HG03139 (cell line): ENCODE measurements around the gene ARHGAP24.
A peak's percentile ranks its signal among the peaks of the same experiment; 100 is the strongest.

Experiments
- ATAC-seq: cut with Tn5 transposase; IDR thresholded peaks from one replicate; pipeline ENCODE4 v1.9.1; 2021; ENCODE audit not compliant: unreplicated experiment

The ARHGAP24 gene

DNA sequence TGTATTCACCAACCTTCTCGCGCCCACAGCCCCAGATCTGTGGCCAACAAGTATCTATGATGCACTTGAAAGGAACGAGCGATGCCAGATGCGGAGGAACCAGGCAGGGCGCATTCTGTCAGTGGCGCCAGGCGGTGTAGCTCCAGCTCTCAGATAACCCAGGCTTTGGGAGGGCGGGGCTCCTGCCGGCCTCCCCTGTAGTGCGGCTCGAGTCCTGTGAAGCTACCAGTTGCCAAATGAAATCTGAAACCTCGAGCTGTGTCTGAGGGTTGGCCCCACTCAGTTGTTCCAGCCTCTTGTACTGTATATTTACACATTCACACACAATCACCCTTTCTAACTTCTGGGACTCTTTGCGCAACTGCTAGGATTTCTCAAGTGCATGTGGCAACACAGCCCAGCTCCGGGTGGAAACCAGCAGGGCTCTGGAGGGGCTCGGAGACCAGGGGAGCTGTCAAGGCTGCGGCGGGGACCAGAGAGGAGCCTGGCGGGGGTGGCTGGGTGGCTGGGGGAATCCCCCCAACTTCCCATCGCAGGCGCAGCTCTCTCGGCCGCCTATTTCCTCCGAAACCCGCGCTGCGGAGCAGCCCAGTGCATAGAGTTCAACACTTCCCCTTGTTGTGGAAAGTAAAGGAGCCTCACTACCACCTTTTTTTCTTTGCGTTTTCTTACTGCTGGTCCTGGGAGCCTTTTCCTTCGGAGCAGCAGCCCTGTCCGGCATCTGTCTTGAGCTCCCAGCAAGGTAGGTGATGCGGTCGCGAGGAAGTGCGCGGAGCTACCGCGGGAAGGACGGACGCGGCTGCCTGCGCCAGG lies at the start of gene ARHGAP24:
Gene ARHGAP24 (plus strand): TSS at position 333 of the 813 bp plus-strand sequence.
- ATAC-seq, result peak; percentile 91

DNA sequence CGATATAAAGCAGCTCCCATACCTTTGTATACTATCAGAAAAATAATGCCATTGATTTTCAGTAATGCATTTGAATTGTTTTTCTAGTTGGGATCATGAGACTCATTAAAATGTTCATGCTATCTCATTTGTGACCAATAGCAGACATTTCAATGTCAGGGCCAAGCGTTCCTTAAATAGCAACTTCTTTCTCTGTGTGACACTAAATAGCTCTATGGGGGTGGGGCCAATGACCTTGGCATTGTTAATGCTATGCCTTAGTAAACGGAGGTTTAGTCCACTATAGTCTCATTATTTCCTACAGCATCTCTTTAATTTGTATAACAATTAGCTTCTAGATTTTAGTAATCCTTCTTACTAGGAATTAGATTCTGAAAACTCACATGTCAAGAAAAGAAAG lies 48.6 kb upstream of the ARHGAP24 start:
- no peak for ATAC-seq

GRCh38 chr4:85427123-85427522 lies 47.8 kb upstream of the ARHGAP24 start:
- ATAC-seq, result no peak

DNA sequence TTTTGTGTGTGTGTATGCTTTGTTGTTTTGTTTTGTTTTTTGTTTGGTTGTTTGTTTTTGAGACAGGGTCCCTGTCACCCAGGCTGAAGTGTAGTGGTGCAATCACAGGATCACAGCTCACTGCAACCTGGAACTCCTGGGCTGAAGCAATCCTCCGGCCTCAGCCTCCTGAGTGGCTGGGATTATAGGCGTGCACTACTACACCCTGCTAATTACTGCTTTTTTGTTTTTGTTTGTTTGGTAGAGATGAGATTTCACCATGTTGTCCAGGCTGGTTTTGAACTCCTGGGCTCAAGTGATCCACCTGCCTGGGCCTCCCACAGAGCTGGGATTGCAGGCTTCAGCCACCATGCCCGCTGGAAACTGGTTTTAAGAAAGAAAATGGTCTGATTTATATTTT lies 44.7 kb upstream of the ARHGAP24 start:
- no peak for ATAC-seq

- ATAC-seq, result no peak
Observed at GRCh38 chr4:85430697-85431096, 44.3 kb upstream of the ARHGAP24 start.

DNA sequence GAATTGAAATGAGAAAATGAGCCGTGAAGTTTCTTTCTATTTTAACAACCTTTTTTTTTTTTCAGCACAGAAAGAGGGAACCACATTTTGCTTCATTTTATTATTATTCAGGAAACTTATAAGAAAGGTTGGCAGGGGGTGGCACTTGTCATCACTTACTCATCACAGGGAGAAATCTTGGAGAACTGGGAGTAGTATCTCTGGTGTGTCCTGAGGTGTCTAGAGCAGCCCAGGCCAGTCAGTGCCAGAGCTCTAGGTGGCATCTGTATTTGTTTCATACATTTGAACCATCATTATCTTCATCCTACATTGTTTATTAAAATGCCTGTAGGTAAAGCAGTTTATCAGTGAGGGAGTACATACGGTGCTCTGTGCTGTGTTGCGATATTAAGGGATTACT lies 43.8 kb upstream of the ARHGAP24 start:
- no peak for ATAC-seq

DNA sequence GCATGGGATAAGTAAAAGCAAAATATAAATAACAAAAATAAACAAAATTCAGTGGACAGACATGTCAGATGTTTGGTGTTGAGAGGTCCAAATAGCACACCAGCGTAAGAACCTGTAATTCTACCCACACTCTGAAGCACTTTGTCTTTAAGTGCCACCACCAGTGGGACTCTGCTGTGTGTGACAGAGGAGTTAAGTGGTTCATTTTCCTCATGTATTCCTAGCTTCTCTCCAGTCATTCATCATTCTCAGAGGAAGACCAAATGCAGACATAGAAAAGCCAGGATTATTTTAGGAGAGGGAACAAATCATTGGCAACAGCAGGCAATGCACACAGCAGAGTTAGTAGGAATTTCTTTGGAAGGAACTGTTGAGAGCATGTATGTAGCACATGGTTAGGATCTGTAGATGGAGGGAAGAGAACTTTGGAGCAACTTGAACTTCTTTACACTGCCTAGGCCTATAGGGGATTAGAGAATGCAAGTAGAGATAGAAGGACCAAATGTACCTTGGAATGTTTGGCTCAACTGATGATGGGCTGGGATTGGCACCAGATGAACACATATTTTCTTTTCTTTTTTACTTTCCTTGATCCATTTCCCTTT lies 43.0 kb upstream of the ARHGAP24 start:
- ATAC-seq, result no peak

DNA sequence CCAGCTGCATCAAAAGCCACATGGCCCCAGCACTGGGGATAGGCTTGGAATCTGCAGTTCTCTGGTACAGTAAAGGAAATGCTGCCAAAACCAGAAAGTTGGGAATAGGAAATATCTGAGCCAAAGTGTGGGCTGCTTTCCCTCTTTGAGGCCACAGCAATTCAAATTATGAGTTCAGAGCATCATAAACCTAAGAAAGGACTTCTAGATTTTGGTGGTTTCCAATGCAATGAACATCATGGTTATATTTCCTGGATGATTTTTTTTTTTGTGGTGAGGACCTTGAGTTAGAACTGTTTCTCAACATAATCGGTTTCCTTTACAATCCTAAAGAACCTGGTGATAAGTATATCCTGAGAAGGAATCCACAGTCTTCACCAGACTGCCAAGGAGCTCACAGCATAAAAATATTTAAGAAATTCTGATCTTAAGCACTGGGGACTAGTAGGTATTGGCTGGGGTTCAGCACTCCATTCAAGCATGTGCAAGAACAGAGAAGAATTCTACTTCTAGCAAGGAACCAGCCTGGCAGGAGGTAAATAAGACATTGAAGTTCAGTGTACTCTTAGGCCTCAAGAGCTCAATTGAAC lies 29.8 kb upstream of the ARHGAP24 start:
- no peak for ATAC-seq

- ATAC-seq, result no peak
Observed at GRCh38 chr4:85446141-85446861, 28.6 kb upstream of the ARHGAP24 start.

DNA sequence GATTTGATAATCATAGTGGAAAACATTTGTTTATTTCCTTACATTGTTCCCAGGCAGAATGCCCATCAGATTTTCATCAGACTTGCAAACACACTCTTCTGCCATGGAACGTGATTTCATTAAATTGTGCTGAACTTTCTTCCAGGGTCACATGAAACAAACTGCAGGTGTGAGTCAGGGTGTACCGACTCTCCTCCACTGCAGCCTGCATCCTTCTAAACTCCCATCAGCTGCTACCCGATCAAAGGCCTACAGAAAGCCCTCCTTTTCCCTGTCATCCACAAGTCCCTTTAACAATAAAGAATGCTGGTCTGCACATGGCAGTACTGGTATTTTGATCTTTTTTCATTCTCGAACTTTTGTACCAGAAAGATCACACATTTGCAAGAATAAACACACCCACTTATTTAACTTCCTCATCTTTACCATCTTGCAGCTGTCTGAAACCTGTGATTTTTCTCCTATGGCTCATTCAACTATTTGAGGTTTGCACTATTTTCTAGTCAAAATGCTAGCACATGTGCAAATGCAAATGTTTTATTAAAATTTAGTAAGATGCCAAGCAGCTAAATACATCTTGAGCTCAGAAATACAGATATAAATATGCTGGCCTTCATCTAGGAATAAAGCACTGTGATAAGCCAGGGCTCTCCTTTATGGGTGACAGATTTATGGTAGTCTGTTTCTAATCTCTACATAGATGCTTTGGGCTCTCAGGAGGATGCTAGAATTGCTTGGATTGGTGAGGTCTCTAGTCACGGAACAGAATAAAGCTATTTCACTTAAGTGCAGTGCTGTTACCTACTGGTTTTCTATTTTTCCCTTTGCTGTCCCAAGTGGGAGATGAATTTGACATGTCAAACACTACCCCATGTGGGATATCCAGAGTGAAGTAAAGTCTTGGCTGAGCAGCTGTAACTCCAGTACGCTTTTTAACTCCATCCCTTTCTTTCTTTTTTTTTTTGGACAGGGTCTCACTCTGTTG lies 25.8 kb upstream of the ARHGAP24 start:
- ATAC-seq, result no peak

DNA sequence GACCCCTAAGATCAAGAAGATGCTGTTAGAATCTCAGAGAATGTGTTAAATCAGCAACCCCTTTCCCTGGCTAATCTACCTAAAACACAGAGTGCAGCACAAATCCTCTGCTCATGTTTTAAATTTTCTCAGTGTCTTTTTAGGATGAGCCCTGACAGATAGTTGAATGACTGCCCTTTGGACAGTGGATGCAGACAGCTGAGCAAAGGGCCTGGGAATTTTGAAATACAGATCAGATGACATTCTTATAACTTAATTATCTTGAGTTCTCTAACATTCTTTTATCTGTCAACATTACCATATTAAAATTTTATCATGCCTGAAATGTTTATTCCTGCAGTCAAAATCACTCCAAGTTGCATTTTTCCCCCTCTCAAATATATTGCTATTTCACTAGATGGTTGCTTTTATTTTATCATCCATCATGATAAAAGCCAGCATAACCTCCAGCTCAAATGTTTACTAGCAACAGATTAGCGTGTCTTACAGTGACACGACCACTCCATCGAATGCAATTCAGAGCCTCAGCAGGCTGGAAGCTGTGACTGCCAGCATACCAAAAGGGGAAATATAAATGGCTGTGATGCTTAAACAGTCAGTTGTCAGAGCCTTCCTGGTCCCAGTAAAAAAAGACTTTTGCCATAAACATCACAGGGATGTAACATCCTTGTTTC lies 22.8 kb upstream of the ARHGAP24 start:
- no peak for ATAC-seq

DNA sequence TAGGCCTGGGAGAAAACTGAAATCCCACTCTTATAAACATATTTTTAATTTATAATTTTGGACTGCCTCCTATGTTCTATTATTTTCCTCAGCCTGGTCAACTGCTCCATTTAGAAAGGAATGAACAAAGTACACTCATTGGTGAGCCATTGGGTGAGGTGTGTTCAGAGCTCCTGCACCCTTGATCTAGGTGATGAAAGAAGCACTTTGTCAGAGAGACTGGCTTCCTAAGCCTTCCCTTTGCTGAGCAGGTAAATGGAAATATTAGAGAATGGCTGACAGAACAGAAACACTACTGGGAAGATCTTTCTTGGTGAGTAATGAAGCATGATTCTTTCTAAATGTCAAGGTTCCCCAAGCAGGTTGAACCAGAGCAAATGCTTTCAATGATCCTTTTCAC lies 19.0 kb upstream of the ARHGAP24 start:
- no peak for ATAC-seq

DNA sequence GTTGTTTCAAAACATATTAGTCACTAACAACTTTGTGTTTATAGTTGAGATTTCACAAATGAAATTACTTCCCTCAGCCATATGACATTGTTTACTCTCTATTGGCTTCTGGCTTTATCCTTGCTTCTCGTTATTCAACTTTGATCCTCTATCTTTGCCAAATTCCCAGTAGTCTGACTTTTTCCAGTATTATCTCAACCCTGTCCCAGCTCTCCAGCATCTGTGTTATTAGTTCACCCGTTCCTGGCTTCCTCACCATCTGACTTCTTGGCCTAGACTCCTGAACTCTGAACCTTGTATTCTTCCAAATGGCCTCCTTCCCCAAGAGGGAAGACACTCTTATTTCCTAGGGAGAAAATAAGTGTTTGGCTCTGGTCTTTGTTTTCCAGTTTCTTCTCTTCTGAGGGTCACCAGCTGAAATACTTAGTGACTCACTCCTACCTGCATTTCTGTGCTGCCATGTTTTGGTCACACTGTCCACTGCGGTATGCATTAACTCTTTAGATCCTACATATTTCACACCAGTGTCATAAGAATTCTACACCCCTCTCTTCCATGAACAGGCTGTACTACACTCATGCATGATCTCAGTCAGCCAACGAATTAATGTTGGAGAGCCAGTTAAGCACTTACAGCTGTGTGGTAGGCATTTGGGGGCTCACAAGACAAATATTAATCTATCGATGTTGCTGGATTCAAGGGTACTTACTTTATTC lies 17.0 kb upstream of the ARHGAP24 start:
- no peak for ATAC-seq

DNA sequence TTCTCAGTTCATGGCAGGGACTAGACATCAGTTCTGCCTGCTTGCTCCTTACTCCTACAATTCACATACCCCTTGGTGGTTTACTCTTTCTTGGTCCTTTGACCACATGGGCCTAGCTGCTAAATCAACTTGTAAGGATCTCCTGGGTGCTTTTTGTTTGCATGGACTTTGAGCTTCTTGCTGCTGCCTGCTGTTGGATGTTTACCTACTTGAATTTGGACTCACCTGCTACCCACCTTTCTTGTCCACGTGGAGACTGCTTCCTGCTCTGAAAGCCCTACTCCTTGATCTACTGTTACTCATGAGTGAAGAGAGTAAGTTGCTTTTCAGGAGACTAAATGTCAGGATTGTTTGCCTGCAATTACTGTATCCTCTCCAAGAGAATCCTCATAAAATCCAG lies 15.2 kb upstream of the ARHGAP24 start:
- ATAC-seq, result no peak

GRCh38 chr4:85474356-85474755 lies 594 bp upstream of the ARHGAP24 start:
- ATAC-seq, result no peak

- ATAC-seq, result no peak
Observed at GRCh38 chr4:85475631-85476233, 782 bp downstream of the ARHGAP24 start.

DNA sequence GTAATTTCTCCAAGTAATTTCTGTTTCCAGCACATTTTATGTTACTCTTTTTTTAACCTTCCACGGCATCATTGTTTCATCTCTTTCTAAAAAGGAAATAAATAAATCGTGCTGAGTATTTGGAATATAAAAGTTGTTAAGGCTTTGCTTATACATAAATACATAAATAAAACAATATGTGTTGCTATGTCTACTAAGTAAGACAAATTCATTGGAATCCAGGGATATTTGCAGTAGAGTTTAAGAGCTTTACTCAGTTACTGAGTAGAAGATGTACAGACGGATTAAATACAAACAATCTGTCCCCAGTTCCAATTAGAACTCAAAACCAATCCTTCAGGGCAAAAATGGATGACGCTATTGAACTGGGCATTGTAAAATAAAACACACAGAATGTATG lies 1.4 kb downstream of the ARHGAP24 start:
- ATAC-seq, result no peak

- ATAC-seq, result no peak
Observed at GRCh38 chr4:85477534-85477933, 2.6 kb downstream of the ARHGAP24 start.

- ATAC-seq, result no peak
Observed at GRCh38 chr4:85478576-85478975, 3.6 kb downstream of the ARHGAP24 start.
